Measurements from ENCODE around the gene PLPP6. TPM values are rescaled to one million over a fixed set of nuclear protein-coding genes. Genes with fewer than 3 reads are reported as not detected.
"Not testable (repeated sequence)": the region's sequence is repeated elsewhere in the genome, so short reads cannot be mapped to it uniquely, and the experiment has no call there.

The PLPP6 gene
- total and polyA plus RNA-seq, 3 donors from 2014 or later = 9.5 to 10.8 (median 10.4) TPM

DNA sequence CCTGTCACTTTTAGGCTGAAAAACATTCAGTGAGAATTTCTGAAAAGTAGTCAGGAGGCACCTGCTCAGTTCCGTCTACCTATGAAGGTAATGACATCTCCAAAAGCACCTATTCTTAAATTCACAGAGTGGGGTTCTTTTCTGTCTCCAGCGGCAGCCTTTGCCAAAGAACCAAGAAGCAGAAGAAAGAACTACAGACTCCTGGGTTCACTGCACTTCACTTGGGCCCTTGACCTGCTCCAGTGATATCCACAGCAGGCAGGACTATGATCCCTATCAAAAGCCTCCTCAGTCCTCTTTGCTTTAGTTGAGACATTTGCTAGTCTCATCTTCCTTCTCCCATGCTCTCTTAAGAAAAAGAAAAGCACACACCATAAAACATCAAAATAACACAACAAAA, 19.7 kb upstream of the PLPP6 start:
- Histone ChIP-seq H3K27me3 (no peaks in the 10 kb centered on the region), H3K36me3 (ENCODE audit: low read depth, missing control alignments) (no peaks in the 10 kb centered on the region), H3K27ac (no peak overlapping the region), H3K9me3 (no peaks in the 10 kb centered on the region), H3K4me3 (no peak overlapping the region), H3K4me1 (no peaks in the 10 kb centered on the region)
- intact Hi-C loops (cut with DNase I; ENCODE audit: low total_unique reads) = loop anchor here (10.0 kb wide), 1 partner anchor 258 kb away; no protein-coding TSS in a partner anchor
- DNase-seq = no peak
- WGBS, 2 donors = 86 to 89% methylated on average over 2 of the region's 2 CpGs
- no peak for TF ChIP-seq POLR2A (IDR thresholded peaks at IDR 0.05)
- TF ChIP-seq, protein P1, sequence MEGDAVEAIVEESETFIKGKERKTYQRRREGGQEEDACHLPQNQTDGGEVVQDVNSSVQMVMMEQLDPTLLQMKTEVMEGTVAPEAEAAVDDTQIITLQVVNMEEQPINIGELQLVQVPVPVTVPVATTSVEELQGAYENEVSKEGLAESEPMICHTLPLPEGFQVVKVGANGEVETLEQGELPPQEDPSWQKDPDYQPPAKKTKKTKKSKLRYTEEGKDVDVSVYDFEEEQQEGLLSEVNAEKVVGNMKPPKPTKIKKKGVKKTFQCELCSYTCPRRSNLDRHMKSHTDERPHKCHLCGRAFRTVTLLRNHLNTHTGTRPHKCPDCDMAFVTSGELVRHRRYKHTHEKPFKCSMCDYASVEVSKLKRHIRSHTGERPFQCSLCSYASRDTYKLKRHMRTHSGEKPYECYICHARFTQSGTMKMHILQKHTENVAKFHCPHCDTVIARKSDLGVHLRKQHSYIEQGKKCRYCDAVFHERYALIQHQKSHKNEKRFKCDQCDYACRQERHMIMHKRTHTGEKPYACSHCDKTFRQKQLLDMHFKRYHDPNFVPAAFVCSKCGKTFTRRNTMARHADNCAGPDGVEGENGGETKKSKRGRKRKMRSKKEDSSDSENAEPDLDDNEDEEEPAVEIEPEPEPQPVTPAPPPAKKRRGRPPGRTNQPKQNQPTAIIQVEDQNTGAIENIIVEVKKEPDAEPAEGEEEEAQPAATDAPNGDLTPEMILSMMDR (IDR thresholded peaks at IDR 0.05) = no peak

DNA sequence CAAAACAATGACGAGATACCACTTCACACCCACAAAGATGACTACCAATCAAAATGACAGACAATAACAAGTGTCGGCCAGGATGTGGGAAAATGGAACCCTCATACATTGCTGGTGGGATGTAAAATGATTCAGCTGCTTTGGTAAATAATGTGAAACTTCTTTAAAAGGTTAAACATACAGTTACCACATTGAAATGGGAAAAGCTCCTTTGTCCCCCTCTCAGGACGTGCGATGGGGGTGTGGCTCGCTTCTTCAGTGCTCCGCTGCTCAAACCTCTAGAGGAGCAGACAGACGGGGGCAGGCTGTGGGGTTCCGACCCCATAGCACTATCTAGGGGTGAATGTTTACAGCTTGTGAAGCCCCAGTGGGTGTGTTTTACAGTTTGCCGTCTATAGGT, 8.0 kb upstream of the PLPP6 start:
- Histone ChIP-seq H3K27me3 (no peaks in the 10 kb centered on the region), H3K4me1 (no peaks in the 10 kb centered on the region), H3K27ac (no peak overlapping the region), H3K36me3 (ENCODE audit: low read depth, missing control alignments) (no peaks in the 10 kb centered on the region), H3K9me3 (no peaks in the 10 kb centered on the region), H3K4me3 (no peak overlapping the region)
- intact Hi-C loops (cut with DNase I; ENCODE audit: low total_unique reads) = no loop called here
- DNase-seq = no peak
- no peak for TF ChIP-seq POLR2A (IDR thresholded peaks at IDR 0.05)
- TF ChIP-seq, protein P1 (IDR thresholded peaks at IDR 0.05) = no peak
- WGBS, 2 donors = 51 to 85% methylated on average over 9 of the region's 9 CpGs

DNA sequence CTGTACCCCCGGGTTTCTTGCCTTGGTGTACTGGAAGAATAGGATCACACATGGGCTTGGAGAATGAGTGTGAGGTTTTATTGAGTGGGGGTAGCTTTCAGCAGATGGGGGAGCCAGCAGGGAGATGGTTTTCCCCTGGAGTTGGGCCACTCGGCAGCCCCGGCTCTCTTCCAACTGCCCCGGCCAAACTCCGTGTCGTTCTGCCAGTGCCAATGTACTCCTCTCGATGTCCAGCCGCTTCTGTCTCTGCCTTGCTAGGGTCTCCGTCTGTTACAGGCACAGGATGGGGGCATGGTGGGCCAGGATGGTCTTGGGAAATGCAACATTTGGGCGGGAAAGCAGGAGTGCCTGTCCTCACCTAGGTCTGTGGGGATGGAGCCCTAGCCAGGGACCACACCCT, 7.6 kb upstream of the PLPP6 start:
- Histone ChIP-seq H3K4me3 (no peak overlapping the region), H3K27ac (no peak overlapping the region), H3K4me1 (no peaks in the 10 kb centered on the region), H3K9me3 (no peaks in the 10 kb centered on the region), H3K36me3 (ENCODE audit: low read depth, missing control alignments) (no peaks in the 10 kb centered on the region), H3K27me3 (no peaks in the 10 kb centered on the region)
- no peak for DNase-seq
- no peak for TF ChIP-seq POLR2A (IDR thresholded peaks at IDR 0.05)
- TF ChIP-seq, protein P1 (IDR thresholded peaks at IDR 0.05) = no peak
- 84 to 86% methylated on average over 9 to 10 of the region's 10 CpGs for WGBS, 2 donors
- intact Hi-C loops (cut with DNase I; ENCODE audit: low total_unique reads) = no loop called here

DNA sequence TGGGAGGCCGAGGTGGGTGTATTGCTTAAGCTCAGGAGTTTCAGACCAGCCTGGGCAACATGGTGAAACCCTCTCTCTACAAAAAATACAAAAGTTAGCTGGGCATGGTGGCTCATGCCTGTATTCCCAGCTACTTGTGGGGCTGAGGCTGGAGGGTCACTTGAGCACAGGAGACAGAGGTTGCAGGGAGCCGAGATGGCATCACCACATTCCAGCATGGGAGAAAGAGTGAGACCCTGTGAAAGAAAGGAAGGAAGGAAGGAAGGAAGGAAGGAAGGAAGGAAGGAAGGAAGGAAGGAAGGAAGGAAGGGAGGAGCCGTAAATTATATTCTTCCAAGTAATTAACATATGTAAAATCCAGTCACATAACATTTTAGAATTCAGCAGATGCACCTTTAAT, 5.9 kb upstream of the PLPP6 start:
- 98 to 100% methylated on average over 3 of the region's 3 CpGs for WGBS, 2 donors
- H3K4me3 ChIP-seq; H3K9me3 ChIP-seq; H3K36me3 ChIP-seq (ENCODE audit: low read depth, missing control alignments); DNase-seq; intact Hi-C loops (cut with DNase I; ENCODE audit: low total_unique reads); H3K4me1 ChIP-seq; H3K27ac ChIP-seq; H3K27me3 ChIP-seq: not testable (repeated sequence)

DNA sequence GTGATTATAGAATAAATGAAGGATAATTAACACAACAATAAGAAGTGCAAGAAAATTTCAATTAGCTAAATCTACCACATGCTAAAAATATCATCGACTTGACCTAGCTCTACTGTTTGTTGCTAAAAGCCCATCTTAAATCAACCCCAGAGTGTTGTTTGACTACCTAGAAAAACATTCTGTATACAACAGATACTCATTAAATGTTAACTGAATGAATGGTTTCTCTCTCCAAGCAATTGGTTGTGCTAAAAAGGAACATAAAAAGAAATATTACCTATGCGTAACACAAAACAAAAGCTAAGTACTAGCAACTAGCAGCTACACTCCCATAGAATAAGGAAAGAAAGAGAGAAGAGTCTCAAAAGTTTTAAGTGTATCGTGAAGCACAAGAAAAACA, 5.5 kb upstream of the PLPP6 start:
- Histone ChIP-seq H3K4me1 (no peaks in the 10 kb centered on the region), H3K36me3 (ENCODE audit: low read depth, missing control alignments) (no peaks in the 10 kb centered on the region), H3K4me3 (no peak overlapping the region), H3K27ac (no peak overlapping the region), H3K27me3 (no peaks in the 10 kb centered on the region), H3K9me3 (no peaks in the 10 kb centered on the region)
- intact Hi-C loops (cut with DNase I; ENCODE audit: low total_unique reads) = no loop called here
- WGBS, 2 donors = 70 to 94% methylated on average over 3 of the region's 3 CpGs
- no peak for TF ChIP-seq POLR2A (IDR thresholded peaks at IDR 0.05)
- TF ChIP-seq, protein P1 (IDR thresholded peaks at IDR 0.05) = no peak
- DNase-seq = no peak

Data from testis (tissue), 3 donors.